ENCODE data around the gene ATP10B. TPM values are rescaled to one million over a fixed set of nuclear protein-coding genes. Genes with fewer than 3 reads are reported as not detected.
A peak's percentile ranks its signal among the peaks of the same experiment; 100 is the strongest.
"Not testable (repeated sequence)": the region's sequence is repeated elsewhere in the genome, so short reads cannot be mapped to it uniquely, and the experiment has no call there.

Gene ATP10B
- total RNA-seq, 4 donors from 2014 or later: 9.0 to 45.9 (median 13.9) TPM

DNA sequence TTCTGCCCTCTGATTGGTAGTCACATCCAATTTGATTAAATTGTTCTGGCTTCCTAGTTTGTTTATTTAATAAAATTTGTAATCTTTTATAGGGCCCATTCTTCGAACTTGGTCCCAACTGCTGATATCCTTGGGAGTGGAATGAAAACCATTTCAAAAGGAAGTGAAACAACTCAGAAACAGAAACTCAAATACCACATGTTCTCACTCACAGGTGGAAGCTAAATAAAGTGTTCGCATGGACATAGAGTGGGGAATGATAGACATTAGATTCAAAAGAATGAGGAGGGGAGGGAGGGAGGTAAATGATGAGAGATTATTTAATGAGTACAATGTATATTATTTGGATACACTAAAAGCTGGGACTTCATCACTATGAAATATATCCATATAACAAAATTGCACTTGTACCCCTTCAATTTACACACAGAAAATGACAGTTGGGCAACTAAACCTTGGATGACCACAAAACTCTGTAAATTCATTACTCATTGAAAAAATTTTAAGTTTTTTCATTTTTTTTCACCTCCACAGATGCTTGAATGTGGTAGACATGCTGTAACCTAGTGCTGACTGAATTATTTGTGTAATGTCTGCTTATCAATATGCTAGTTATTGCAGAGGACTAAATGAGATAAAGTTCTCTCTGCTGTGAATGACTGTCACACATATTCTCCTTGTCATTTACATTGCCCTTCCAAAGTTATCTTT, 16.0 kb downstream of the ATP10B start:
- Histone ChIP-seq H3K4me3 (no peak overlapping the region), H3K36me3 (no peaks in the 10 kb centered on the region), H3K9me3 (peaks cover 0 to 13% (median 4%) of the 10 kb centered on the region in 4 donors), H3K27ac (no peak overlapping the region), H3K4me1 (peaks cover 0 to 4% (median 0%) of the 10 kb centered on the region in 4 donors), H3K27me3 (no peaks in the 10 kb centered on the region)
- WGBS, 2 donors: 64 to 76% methylated on average over 2 of the region's 2 CpGs
- no peak for DNase-seq (ENCODE audit: low spot score in 2 of 2)
- TF ChIP-seq, protein P1, sequence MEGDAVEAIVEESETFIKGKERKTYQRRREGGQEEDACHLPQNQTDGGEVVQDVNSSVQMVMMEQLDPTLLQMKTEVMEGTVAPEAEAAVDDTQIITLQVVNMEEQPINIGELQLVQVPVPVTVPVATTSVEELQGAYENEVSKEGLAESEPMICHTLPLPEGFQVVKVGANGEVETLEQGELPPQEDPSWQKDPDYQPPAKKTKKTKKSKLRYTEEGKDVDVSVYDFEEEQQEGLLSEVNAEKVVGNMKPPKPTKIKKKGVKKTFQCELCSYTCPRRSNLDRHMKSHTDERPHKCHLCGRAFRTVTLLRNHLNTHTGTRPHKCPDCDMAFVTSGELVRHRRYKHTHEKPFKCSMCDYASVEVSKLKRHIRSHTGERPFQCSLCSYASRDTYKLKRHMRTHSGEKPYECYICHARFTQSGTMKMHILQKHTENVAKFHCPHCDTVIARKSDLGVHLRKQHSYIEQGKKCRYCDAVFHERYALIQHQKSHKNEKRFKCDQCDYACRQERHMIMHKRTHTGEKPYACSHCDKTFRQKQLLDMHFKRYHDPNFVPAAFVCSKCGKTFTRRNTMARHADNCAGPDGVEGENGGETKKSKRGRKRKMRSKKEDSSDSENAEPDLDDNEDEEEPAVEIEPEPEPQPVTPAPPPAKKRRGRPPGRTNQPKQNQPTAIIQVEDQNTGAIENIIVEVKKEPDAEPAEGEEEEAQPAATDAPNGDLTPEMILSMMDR (IDR thresholded peaks at IDR 0.05): no peak
- no peak for TF ChIP-seq EP300 (IDR thresholded peaks at IDR 0.05)
- no peak for TF ChIP-seq POLR2A (IDR thresholded peaks at IDR 0.05)

DNA sequence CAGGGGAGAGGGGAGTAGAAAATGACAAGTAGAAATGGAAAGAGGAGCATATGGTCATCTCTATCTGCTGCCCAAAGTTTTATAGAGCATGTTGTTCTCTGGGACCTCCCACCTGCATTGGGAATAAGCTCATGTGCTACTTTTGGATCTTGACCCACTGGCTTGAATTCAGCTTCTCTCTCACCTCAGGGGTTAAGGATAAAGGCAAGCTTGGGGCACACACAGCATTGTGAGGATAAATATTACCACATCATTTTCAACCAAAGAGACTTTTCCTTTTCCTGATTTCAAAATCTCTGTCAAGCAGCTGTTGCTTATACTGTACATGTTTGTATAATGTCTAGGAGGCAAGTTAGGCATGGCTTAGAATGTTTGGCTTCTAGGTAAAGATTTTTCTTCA, 16.6 kb downstream of the ATP10B start:
- Histone ChIP-seq H3K27ac (no peak overlapping the region), H3K36me3 (no peaks in the 10 kb centered on the region), H3K27me3 (no peaks in the 10 kb centered on the region), H3K4me3 (no peak overlapping the region), H3K4me1 (peaks cover 0 to 4% (median 0%) of the 10 kb centered on the region in 4 donors), H3K9me3 (peaks cover 0 to 13% (median 4%) of the 10 kb centered on the region in 4 donors)
- no peak for DNase-seq (ENCODE audit: low spot score in 2 of 2)
- TF ChIP-seq EP300 (IDR thresholded peaks at IDR 0.05) (no peak), POLR2A (IDR thresholded peaks at IDR 0.05) (no peak)
- TF ChIP-seq, protein P1 (IDR thresholded peaks at IDR 0.05): no peak

DNA sequence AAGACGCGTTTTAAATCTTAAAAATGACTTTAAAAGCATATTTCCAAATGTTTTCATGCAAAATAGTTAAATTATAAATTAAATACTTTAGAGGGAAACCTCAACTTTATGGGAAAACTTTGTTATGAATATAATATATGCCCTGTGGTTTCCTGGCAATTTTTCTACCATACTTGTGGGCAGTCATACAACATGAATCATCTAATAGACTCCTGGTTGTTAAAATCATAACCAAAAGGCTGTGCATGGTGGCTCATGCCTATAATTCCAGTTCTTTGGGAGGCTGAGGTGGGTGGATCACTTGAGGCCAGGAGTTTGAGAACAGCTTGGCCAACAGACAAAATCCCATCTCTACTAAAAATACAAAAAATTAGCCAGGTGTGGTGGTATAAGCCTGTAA, 18.2 kb downstream of the ATP10B start:
- TF ChIP-seq POLR2A (IDR thresholded peaks at IDR 0.05) (no peak), EP300 (IDR thresholded peaks at IDR 0.05) (no peak)
- TF ChIP-seq, protein P1 (IDR thresholded peaks at IDR 0.05): no peak

DNA sequence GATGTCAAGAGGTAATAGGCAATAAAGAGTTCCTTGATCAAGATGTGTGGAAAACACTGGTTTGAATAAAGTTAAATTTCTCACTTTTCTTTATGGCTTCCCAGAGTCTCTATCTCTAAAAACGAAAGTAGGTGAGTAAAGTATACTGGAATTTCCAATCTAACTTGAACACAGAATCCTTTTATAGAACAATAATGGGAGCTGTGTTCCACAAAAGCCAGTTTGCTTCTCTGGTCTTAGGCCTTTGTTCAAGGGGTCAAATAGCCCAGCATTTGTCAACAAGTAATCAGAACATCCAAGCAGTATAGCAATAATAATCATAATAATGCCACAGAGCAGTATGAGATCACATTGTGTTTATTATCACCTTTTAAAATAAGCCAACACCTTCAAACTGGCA, 20.2 kb downstream of the ATP10B start:
- no peak overlapping the region for H3K4me3 ChIP-seq
- peaks cover 0 to 20% (median 4%) of the 10 kb centered on the region in 4 donors for H3K9me3 ChIP-seq
- H3K4me1 ChIP-seq: no peaks in the 10 kb centered on the region
- DNase-seq (ENCODE audit: low spot score in 2 of 2): no peak
- no peaks in the 10 kb centered on the region for H3K27me3 ChIP-seq
- WGBS, 2 donors: 27 to 32% methylated on average over 1 of the region's 1 CpG
- TF ChIP-seq, protein P1 (IDR thresholded peaks at IDR 0.05): no peak
- TF ChIP-seq EP300 (IDR thresholded peaks at IDR 0.05) (no peak), POLR2A (IDR thresholded peaks at IDR 0.05) (no peak)
- H3K36me3 ChIP-seq: no peaks in the 10 kb centered on the region
- peak overlapping the region in 2 of 4 donors; percentile 53 to 60 for H3K27ac ChIP-seq

More for the DNA sequence above, 18.2 kb downstream of the ATP10B start:
- Histone ChIP-seq H3K9me3 (peaks cover 0 to 13% (median 4%) of the 10 kb centered on the region in 4 donors), H3K4me3 (no peak overlapping the region), H3K27ac (no peak overlapping the region), H3K4me1 (peaks cover 0 to 4% (median 0%) of the 10 kb centered on the region in 4 donors), H3K36me3 (no peaks in the 10 kb centered on the region), H3K27me3 (no peaks in the 10 kb centered on the region)
- DNase-seq (ENCODE audit: low spot score in 2 of 2): no peak
- 91 to 93% methylated on average over 2 of the region's 2 CpGs for WGBS, 2 donors

DNA sequence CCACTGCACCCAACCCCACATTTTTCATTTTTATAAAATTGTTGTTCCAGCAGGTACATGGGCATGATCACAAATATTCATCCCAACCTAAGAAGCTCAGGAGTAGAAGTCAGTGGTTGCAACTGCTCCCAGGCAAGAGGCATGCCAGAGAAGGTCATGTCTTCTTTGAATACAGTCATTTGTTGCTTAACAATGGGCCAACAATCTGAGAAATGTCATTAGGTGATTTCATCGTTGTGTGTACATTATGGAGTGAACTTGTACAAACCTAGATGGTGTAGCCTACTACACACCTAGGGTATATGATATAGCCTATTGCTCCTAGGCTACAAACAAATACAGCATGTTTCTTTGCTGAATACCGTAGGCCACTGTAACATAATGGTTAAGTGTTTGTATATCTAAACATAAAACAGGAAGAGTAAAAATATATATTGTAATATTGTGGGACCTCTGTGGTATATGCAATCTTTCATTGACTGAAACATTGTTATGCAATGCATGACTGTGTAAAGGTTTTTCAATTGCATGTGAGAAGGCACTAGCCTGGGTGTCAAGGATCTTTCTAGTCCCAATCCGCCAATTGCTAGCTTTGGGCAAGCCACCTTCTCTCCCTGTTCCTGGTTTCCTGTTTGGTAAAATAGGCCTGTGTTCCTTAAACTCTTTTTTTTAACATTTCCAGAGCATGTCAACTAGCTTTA, 27.6 kb downstream of the ATP10B start:
- H3K4me1 ChIP-seq: no peaks in the 10 kb centered on the region
- WGBS, 2 donors: 78 to 85% methylated on average over 3 of the region's 3 CpGs
- DNase-seq (ENCODE audit: low spot score in 2 of 2): no peak
- H3K4me3 ChIP-seq: no peak overlapping the region
- TF ChIP-seq POLR2A (IDR thresholded peaks at IDR 0.05): no peak
- TF ChIP-seq, protein P1 (IDR thresholded peaks at IDR 0.05): no peak
- TF ChIP-seq EP300 (IDR thresholded peaks at IDR 0.05): no peak
- H3K36me3 ChIP-seq: no peaks in the 10 kb centered on the region
- no peaks in the 10 kb centered on the region for H3K27me3 ChIP-seq
- H3K27ac ChIP-seq: no peak overlapping the region
- H3K9me3 ChIP-seq: peaks cover 0 to 48% (median 4%) of the 10 kb centered on the region in 4 donors

DNA sequence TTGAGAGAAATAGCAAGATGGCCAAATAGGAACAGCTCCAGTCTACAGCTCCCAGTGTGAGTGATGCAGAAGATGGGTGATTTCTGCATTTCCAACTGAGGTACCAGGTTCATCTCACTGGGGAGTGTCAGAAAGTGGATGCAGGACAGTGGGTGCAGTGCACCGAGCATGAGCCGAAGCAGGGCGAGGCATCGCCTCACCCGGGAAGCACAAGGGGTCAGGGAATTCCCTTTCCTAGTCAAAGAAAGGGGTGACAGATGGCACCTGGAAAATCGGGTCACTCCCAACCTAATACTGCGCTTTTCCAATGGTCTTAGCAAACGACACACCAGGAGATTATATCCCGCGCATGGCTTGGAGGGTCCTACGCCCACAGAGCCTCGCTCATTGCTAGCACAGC, 39.0 kb downstream of the ATP10B start:
- H3K36me3 ChIP-seq; H3K27me3 ChIP-seq; H3K4me1 ChIP-seq; DNase-seq (ENCODE audit: low spot score in 2 of 2); H3K27ac ChIP-seq; H3K4me3 ChIP-seq: not testable (repeated sequence)
- WGBS, 2 donors: 92 to 93% methylated on average over 12 of the region's 12 CpGs
- H3K9me3 ChIP-seq: peaks cover 0 to 36% (median 0%) of the 10 kb centered on the region in 4 donors

Measured in tibial nerve (tissue), 4 donors.